WTC11 (cell line): Measurements from ENCODE around the gene CSNK1E. TPM values are rescaled to one million over a fixed set of nuclear protein-coding genes. Genes with fewer than 3 reads are reported as not detected.
A peak's percentile ranks its signal among the peaks of the same experiment; 100 is the strongest.

Experiments used
- ATAC-seq: fragments of 200-7000 bp; cut with Tn5 transposase; 2 replicates; pipeline ENCODE4 v1.10.0; 2021; ENCODE audit warnings: mild to moderate bottlenecking, moderate library complexity
- CTCF ChIA-PET: fragments of 300-600 bp; sonication (Branson Sonifier 250); formaldehyde crosslinking; loops from one replicate; lab custom pipeline; 2021; ENCODE audit warnings: antibody characterized with exemption; lab: Charles Lee
- POLR2A ChIA-PET: fragments of 350-600 bp; sonication (Branson Sonifier 250); formaldehyde crosslinking; loops from one replicate; lab custom pipeline; 2021; ENCODE audit warnings: antibody characterized with exemption; lab: Charles Lee
- DNase-seq: peaks from one replicate; pipeline ENCODE4 v3.0.0; 2021; ENCODE audit warnings: low spot score
- H3K27ac Mint-ChIP-seq: 2 replicates; pipeline ENCODE4 v1.8.0; 2021; ENCODE audit warnings: mixed read lengths
- H3K27me3 Mint-ChIP-seq: 2 replicates; pipeline ENCODE4 v1.8.0; 2021; ENCODE audit warnings: low read depth, mild to moderate bottlenecking, moderate library complexity, mixed read lengths
- H3K36me3 Mint-ChIP-seq: 2 replicates; pipeline ENCODE4 v1.8.0; 2021; ENCODE audit warnings: mixed read lengths
- H3K4me1 Mint-ChIP-seq: 2 replicates; pipeline ENCODE4 v1.8.0; 2022; ENCODE audit warnings: mixed read lengths
- H3K4me3 Mint-ChIP-seq: 2 replicates; pipeline ENCODE4 v1.8.0; 2021; ENCODE audit warnings: mild to moderate bottlenecking, moderate library complexity, mixed read lengths
- H3K9me3 Mint-ChIP-seq: 2 replicates; pipeline ENCODE4 v1.8.0; 2021; ENCODE audit warnings: mixed read lengths
- KAT7 ChIP-seq: sonication (generic); formaldehyde crosslinking; IDR thresholded peaks from 2 replicates; pipeline ENCODE4 v1.8.1; 2023; ENCODE audit warnings: missing genetic modification reagents, mild to moderate bottlenecking, borderline replicate concordance
- PRDM15 ChIP-seq: sonication (generic); formaldehyde crosslinking; IDR thresholded peaks from 2 replicates; pipeline ENCODE4 v1.8.0; 2022; ENCODE audit warnings: missing genetic modification reagents
- RELA ChIP-seq: sonication (generic); formaldehyde crosslinking; IDR thresholded peaks from 2 replicates; pipeline ENCODE4 v1.8.1; 2022; ENCODE audit warnings: missing genetic modification reagents, mild to moderate bottlenecking, borderline replicate concordance
- SOX15 ChIP-seq: fragments of 250-450 bp; sonication (Bioruptor Pico); IDR thresholded peaks from 2 replicates; pipeline ENCODE4 v1.9.0; 2021; ENCODE audit warnings: mild to moderate bottlenecking
- TEAD1 ChIP-seq: sonication (generic); formaldehyde crosslinking; IDR thresholded peaks from 2 replicates; pipeline ENCODE4 v1.8.0; 2022; ENCODE audit warnings: mild to moderate bottlenecking, missing genetic modification reagents
- ZNF219 ChIP-seq: sonication (generic); formaldehyde crosslinking; IDR thresholded peaks from 2 replicates; pipeline ENCODE4 v1.8.0; 2023; ENCODE audit warnings: missing genetic modification reagents, mild to moderate bottlenecking, borderline replicate concordance
- ZNF425 ChIP-seq: fragments of 250-450 bp; sonication (Bioruptor Pico); conservative IDR thresholded peaks from 2 replicates; pipeline ENCODE4 v1.9.0; 2021; ENCODE audit warnings: mild to moderate bottlenecking
- total RNA-seq: library from RNA; stranded (reverse); gene quantifications from 3 replicates; pipeline ENCODE4 v1.2.3, GENCODE V29; 2021
- TF ChIP-seq, protein P1 (sequence below): sonication (generic); formaldehyde crosslinking; IDR thresholded peaks from 2 replicates; pipeline ENCODE4 v1.8.0; 2022; ENCODE audit warnings: mild to moderate bottlenecking, missing genetic modification reagents
- TF ChIP-seq, protein P2 (sequence below): sonication (generic); formaldehyde crosslinking; IDR thresholded peaks from 2 replicates; pipeline ENCODE4 v1.8.0; 2022; ENCODE audit warnings: mild to moderate bottlenecking, missing genetic modification reagents

The CSNK1E gene
- total RNA-seq, 1 experiment from 2014 or later = 265 TPM

DNA sequence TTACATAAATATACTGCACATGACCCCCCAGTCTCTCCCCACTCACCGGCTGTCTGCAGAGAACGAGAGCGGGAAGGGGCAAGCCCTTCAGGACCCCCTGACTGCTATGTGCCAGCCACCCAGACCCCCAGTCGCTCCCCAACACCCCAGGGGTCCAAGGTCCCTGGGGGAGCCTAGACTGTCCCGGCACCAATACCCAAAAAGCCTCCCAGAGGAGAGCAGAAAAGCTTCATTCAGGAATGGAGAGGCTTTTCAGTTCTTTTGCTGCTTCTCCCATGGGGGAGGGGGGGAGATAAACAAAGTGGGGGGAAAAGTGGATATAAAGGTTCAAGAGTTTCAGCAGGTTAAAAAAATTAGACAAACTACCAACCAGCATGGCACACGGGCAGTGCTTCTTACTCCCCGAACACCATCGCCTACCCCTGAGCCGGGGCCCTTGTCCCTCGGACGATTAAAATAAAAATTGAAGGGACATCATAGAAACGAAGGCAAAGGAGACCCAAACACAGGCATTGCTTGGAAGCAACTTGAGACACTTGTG, 1.3 kb downstream of the CSNK1E start (continued):
- TF ChIP-seq TEAD1 (CRISPR knock-in tag) = no peak
- TF ChIP-seq ZNF219 (CRISPR knock-in tag) = no peak
- no peak for TF ChIP-seq SOX15 (CRISPR knock-in tag)
- TF ChIP-seq, all 79 proteins: peak for 0

DNA sequence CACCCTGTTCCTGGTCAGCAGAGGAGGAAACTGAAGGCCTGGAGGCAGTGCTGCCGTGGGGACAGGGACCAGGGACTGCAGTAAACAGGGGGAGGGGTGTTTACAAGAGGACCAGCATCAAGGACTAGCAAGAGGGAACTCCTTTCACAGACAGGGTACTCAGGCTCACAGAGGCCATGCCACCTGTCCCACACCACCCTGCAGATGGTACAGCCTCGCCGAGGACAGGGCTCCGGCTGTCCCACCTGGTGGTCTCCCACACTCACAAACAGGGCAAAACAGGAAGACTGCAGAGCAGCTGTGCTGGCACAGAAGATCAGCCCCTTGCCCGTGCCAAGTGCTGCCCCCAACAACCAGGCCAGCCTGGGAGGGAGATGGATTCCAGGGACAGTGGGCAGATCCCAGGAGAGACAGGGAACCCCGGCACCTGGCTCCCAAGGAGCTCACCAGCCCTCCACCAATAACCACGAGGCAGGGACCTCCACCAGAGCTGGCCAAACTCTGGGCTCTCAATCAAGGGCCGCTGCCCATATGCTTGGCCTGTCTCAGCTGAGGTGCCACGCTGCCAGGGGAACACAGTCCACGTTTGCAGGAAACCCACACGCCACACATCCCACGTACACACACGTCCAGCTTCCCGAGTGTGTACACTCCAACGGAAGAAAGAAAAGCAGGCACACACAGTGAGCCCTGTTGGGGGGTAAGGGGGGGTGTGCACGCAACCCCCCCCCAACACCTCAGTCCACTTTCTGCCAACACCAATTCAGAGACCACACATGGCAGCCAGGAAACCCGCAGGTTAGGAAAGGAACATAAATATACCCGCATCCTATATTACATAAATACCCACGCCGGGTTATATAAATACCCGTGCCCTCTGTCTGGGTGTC, 2.1 kb downstream of the CSNK1E start:
- ATAC-seq = no peak
- Mint-ChIP-seq H3K27ac (peak overlapping the region; percentile 92), H3K36me3 (peaks cover 44% of the 10 kb centered on the region), H3K4me1 (peaks cover 80% of the 10 kb centered on the region), H3K9me3 (no peaks in the 10 kb centered on the region), H3K27me3 (no peaks in the 10 kb centered on the region), H3K4me3 (peak overlapping the region; percentile 94)
- no peak for DNase-seq
- TF ChIP-seq, protein P1, sequence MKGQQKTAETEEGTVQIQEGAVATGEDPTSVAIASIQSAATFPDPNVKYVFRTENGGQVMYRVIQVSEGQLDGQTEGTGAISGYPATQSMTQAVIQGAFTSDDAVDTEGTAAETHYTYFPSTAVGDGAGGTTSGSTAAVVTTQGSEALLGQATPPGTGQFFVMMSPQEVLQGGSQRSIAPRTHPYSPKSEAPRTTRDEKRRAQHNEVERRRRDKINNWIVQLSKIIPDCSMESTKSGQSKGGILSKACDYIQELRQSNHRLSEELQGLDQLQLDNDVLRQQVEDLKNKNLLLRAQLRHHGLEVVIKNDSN (CRISPR knock-in tag) = peak; percentile 24; the same call in 1 of the 2 replicates
- TF ChIP-seq RELA (CRISPR knock-in tag) (no peak), KAT7 (CRISPR knock-in tag) (peak; percentile 37; the same call in 1 of the 2 replicates)
- POLR2A ChIA-PET = interaction anchor here (1.2 to 1.6 kb wide), 2 partner anchors 10 kb away, joined by 3 to 6 read pairs; no protein-coding TSS in a partner anchor
- CTCF ChIA-PET = interaction anchor here (0.9 to 2.6 kb wide), 7 partner anchors 9 to 53 kb away, joined by 4 to 12 read pairs (median 6); no protein-coding TSS in a partner anchor

DNA sequence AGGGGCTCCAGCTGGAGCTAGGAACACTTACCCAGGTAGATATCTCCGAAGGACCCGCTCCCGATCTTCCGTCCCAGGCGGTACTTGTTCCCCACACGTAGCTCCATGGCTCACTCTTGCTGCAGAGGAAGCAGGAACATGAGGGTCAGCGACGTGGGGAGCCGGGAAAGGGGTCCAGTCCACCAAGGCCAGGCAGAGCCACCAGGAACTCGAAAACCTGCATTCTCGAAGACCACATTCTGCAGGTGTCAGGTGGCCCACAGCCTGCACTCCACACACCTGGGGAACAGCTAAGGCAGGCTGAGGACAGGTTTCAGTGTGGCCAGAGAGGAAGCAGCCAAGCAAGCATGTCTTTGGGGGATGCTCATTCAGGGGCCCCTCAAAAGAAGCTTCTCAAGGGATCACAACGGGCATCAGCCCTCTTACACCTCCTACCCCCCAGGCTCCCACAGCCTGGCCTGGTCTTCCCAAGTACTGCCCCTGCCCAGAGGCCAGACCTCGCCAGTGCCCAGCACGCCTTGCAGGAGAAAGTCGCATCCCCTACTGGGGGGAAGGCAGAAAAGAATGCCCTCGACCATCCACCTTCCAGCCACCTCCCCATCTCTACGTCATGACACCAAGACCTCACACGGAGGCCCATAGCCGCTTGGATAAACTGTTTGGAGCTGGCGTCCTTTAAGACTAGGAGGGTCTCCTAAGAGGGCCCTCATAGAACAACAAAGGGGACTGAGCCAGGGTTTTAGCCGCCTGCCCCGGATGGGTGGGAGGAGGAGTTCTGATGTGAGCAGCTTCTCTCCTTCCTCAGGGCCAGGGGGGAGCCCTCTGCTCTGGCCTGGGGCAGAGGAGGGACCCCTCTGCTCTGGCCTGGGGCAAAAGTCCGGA, 2.9 kb downstream of the CSNK1E start:
- Mint-ChIP-seq H3K36me3 (peaks cover 50% of the 10 kb centered on the region), H3K27ac (peak overlapping the region; percentile 92), H3K9me3 (no peaks in the 10 kb centered on the region), H3K4me1 (peaks cover 77% of the 10 kb centered on the region), H3K4me3 (peak overlapping the region; percentile 94), H3K27me3 (no peaks in the 10 kb centered on the region)
- POLR2A ChIA-PET = interaction anchor here (1.6 kb wide), 1 partner anchor 11 kb away, joined by 6 read pairs; no protein-coding TSS in a partner anchor
- TF ChIP-seq, protein P2, sequence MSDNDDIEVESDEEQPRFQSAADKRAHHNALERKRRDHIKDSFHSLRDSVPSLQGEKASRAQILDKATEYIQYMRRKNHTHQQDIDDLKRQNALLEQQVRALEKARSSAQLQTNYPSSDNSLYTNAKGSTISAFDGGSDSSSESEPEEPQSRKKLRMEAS = 0 out of 2 replicates have a peak, but pooled peaks have one; percentile 32
- TF ChIP-seq ZNF425 (no peak), PRDM15 (peak; percentile 68)
- peak; percentile 1; the same call in 1 of the 2 replicates for ATAC-seq
- DNase-seq = no peak
- CTCF ChIA-PET = interaction anchor here (0.7 to 2.6 kb wide), 8 partner anchors 9 to 240 kb away, joined by 3 to 12 read pairs (median 5); no protein-coding TSS in a partner anchor
